ENCODE results near the gene NID2. TPM values are rescaled to one million over a fixed set of nuclear protein-coding genes. Genes with fewer than 3 reads are reported as not detected.

The NID2 gene
- total RNA-seq, 1 experiment from 2014 or later = 6.6 TPM

GRCh38 chr14:51998348-51998747, 70.5 kb downstream of the NID2 start:
- H3T11ph ChIP-seq (ENCODE audit: low read length) = no peak overlapping the region
- no peak overlapping the region for H3K4me3 Mint-ChIP-seq
- H3K9me3 Mint-ChIP-seq = no peaks in the 10 kb centered on the region
- no peaks in the 10 kb centered on the region for H3K27me3 Mint-ChIP-seq (ENCODE audit: low read depth)
- H3K9me3 ChIP-seq (ENCODE audit: control insufficient read depth, low read depth, low read length) = no peaks in the 10 kb centered on the region
- no peak overlapping the region for H2AFZ ChIP-seq (ENCODE audit: low read length)
- H3K27ac Mint-ChIP-seq = no peak overlapping the region
- H4K20me1 ChIP-seq (ENCODE audit: control insufficient read depth, insufficient read depth, insufficient read length) = no peaks in the 10 kb centered on the region
- no peak overlapping the region for H2BK20ac ChIP-seq (ENCODE audit: low read depth, low read length, poor library complexity, severe bottlenecking)
- H3K23me2 ChIP-seq (ENCODE audit: insufficient read length, low read depth, low read length, poor library complexity, severe bottlenecking) = no peaks in the 10 kb centered on the region
- H3K4me1 Mint-ChIP-seq = peaks cover 5 to 7% of the 10 kb centered on the region in 2 experiments
- no peak overlapping the region for H3K4me2 ChIP-seq (ENCODE audit: insufficient read depth, insufficient read length, low read length)
- H3K27me3 ChIP-seq (ENCODE audit: insufficient read depth, low read length) = no peaks in the 10 kb centered on the region
- no peak overlapping the region for H3K56ac ChIP-seq (ENCODE audit: insufficient read length, low read depth, low read length)
- no peak overlapping the region for H2BK5ac ChIP-seq (ENCODE audit: insufficient read length, low read length)
- H4K5ac ChIP-seq (ENCODE audit: insufficient read length, low read depth, low read length) = no peak overlapping the region
- no peaks in the 10 kb centered on the region for H3K79me1 ChIP-seq (ENCODE audit: insufficient read depth, low read depth, low read length, poor library complexity, severe bottlenecking)
- peaks cover 36 to 82% (median 81%) of the 10 kb centered on the region in 3 experiments for H3K36me3 Mint-ChIP-seq (ENCODE audit: insufficient read depth in 1 of 3, low read depth in 3 of 3)
- no peak overlapping the region for H3K23ac ChIP-seq (ENCODE audit: insufficient read length, low read depth, low read length)
- H3K18ac ChIP-seq (ENCODE audit: insufficient read length, low read depth, low read length) = no peak overlapping the region
- H3K4me1 ChIP-seq (ENCODE audit: insufficient read depth, low read length) = no peaks in the 10 kb centered on the region
- H3K79me2 ChIP-seq (ENCODE audit: insufficient read depth, low read length) = no peaks in the 10 kb centered on the region
- no peak overlapping the region for H2BK120ac ChIP-seq (ENCODE audit: low read depth, low read length, poor library complexity, severe bottlenecking)
- DNase-seq = no peak
- H3K4ac ChIP-seq (ENCODE audit: low read depth, low read length) = no peak overlapping the region
- no peak overlapping the region for H4K91ac ChIP-seq (ENCODE audit: insufficient read length, low read depth, low read length)
- no peak overlapping the region for H2BK12ac ChIP-seq (ENCODE audit: insufficient read length, low read depth, low read length)
- H4K8ac ChIP-seq (replicated peaks; ENCODE audit: insufficient read length, low read depth, low read length) = no peak overlapping the region
- no peak for TF ChIP-seq CTCF (conservative IDR thresholded peaks at IDR 0.05)
- no peak overlapping the region for H2AK5ac ChIP-seq (ENCODE audit: insufficient read length, low read length)
- no peak overlapping the region for H3K27ac ChIP-seq (ENCODE audit: insufficient read length, low read depth, low read length)
- no peak overlapping the region for H2BK15ac ChIP-seq (ENCODE audit: low read depth, low read length)
- H3K9ac ChIP-seq (ENCODE audit: extremely low read depth, insufficient read length, low read length) = no peak overlapping the region
- no peak overlapping the region for H3K14ac ChIP-seq (ENCODE audit: insufficient read depth, low read length)

Data from H9 (cell line).